ENCODE results near the gene DNAAF3.
"Not testable (repeated sequence)": the region's sequence is repeated elsewhere in the genome, so short reads cannot be mapped to it uniquely, and the experiment has no call there.

The DNAAF3 gene

DNA sequence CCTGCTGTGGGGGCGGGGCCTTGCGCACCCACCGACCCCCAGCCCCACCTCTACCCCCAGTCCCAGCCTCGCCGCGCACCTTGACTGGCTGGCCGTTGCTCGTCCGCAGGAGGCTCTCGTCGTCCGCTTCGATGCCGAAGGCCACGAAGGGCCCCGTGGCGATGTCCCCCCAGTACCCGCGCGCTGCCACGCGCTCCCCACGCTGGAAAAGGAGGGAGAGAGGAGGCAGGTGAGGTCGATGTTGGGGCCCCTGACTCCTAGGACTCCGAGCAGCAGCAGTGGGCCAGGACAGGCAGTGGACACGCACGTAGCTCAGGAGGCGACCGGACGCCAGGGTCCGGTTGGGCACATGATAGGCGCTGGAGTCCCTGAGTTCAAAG is 5.4 kb downstream of the DNAAF3 start:
- H3K4me1 ChIP-seq (ENCODE audit: control insufficient read depth, insufficient read depth, low read length, poor library complexity, severe bottlenecking): peaks cover 17% of the 10 kb centered on the region
- H3K9me3 ChIP-seq (ENCODE audit: control insufficient read depth, low read length): no peaks in the 10 kb centered on the region
- H3K36me3 ChIP-seq (ENCODE audit: control insufficient read depth, insufficient read depth, low read length): no peaks in the 10 kb centered on the region
- no peak overlapping the region for H3K4me3 ChIP-seq (ENCODE audit: extremely low read depth, insufficient read depth, low read length, poor library complexity, severe bottlenecking)
- 55 to 60% methylated on average over 29 to 32 of the region's 32 CpGs for WGBS, 2 experiments (ENCODE audit: insufficient coverage in 2 of 2)
- no peak overlapping the region for H3K27ac ChIP-seq (ENCODE audit: low read depth, low read length, severe bottlenecking)

DNA sequence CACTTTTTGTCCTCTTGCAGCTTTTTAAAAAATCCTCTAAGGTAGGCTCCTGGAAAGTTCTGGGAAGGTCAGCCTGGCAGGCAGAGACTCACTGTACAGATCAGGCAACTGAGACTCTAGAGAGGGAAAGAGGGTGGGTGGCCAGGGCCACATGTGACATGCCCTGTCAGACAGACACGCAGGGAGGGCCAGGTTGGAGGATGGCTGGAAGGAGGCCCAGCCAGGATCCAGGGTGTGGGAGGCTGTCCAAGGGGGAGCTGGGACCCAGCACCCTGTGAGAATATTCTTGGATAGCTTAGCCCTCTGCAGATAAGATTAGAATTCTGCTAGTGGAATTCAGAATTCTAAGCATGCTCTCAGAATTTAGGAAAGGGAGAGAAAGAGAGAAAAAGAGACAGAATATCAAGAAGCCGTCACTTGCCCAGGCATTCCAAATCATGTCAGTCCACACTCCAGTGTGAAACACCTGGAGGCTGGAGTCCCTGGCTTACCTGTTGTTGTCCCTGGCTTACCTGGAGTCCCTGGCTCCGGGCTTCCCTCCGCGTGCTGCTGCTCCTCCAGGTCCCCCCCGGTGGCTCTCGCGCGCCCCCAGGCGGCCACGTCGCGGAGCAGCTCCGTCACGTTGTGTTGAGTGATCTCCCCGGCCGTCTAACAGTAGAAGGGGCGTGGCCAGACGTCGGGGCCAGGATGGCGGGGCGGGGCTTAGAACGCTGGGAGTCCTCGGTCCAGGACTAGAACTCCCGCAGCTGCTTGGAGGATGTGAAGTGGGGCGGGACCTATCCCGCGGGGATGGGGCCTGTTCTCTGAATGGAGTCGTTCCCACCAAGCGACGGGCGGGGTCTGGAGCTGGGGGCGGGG is 6.1 kb downstream of the DNAAF3 start:
- H3K36me3 ChIP-seq (ENCODE audit: control insufficient read depth, insufficient read depth, low read length): no peaks in the 10 kb centered on the region
- 6 to 10% methylated on average over 15 to 22 of the region's 33 CpGs for WGBS, 2 experiments (ENCODE audit: insufficient coverage in 2 of 2)
- H3K9me3 ChIP-seq (ENCODE audit: control insufficient read depth, low read length): no peaks in the 10 kb centered on the region
- H3K4me1 ChIP-seq (ENCODE audit: control insufficient read depth, insufficient read depth, low read length, poor library complexity, severe bottlenecking): peaks cover 17% of the 10 kb centered on the region
- no peak overlapping the region for H3K4me3 ChIP-seq (ENCODE audit: extremely low read depth, insufficient read depth, low read length, poor library complexity, severe bottlenecking)
- H3K27ac ChIP-seq (ENCODE audit: low read depth, low read length, severe bottlenecking): no peak overlapping the region

DNA sequence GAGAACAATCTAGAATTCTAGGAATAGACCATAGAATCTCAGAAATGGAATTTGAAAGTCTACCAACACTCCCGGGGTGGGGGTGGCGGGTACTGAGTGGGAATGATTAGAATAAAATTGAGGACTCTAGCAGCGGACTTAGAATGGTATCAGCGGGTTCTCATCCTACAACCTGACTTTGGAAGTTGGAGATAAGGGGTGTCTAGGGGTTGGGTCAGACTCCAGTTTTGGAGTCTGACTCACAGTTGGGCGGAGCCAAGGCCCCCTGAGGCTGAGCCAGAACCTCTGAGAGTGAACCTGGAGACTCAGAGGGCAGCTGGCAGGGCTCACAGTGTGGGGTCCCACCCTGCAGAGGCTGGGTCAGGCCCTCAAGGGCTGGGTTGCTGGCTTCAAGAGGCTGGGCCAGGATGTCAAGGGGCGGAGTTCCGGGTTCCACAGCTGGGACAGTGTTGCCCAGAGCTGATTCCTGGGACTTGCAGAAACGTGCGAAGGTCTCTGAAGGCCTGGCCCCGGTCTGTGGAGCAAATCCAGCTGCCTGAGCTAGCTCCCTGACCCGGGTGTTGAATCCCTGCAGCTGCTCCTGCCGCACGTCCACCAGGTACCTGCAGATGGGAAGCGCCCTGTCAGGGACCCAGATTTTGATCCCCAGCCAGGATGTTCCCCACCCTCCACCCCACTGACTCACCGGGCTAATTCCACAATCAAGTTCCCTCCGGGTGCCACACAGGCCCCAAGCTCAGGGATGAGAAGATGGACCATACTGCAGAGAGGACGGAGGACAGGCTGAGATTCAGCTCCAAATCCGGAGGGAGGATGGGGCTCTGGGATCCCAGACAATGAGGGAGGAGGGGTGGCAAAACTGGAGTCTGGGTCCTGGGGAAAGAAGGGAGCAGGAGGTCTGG is 7.3 kb downstream of the DNAAF3 start:
- Histone ChIP-seq H3K36me3 (ENCODE audit: control insufficient read depth, insufficient read depth, low read length) (no peaks in the 10 kb centered on the region), H3K4me1 (ENCODE audit: control insufficient read depth, insufficient read depth, low read length, poor library complexity, severe bottlenecking) (peaks cover 17% of the 10 kb centered on the region), H3K4me3 (ENCODE audit: extremely low read depth, insufficient read depth, low read length, poor library complexity, severe bottlenecking) (no peak overlapping the region), H3K27ac (ENCODE audit: low read depth, low read length, severe bottlenecking) (peak overlapping the region; percentile 33), H3K9me3 (ENCODE audit: control insufficient read depth, low read length) (no peaks in the 10 kb centered on the region)
- 66 to 69% methylated on average over 13 to 18 of the region's 18 CpGs for WGBS, 2 experiments (ENCODE audit: insufficient coverage in 2 of 2)

DNA sequence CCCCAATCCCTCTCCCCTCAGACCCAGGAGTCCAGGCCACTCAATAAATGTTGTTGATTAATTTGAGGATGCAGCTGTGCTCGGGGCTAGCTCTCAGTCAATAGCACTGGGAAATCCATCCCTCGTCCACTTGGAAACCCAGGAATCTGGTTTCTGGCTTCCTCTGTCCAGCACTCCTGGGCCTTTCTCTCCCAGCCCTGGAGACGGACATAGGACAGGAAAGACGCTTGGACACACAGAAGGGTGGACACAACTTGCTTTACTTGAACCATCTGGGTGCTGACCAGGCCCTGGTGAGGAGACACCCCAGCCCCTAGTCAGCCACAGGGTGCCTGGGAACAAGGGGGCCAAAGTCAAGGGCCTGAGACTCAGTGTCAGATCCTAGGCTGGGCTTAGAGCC is 8.0 kb downstream of the DNAAF3 start:
- peaks cover 17% of the 10 kb centered on the region for H3K4me1 ChIP-seq (ENCODE audit: control insufficient read depth, insufficient read depth, low read length, poor library complexity, severe bottlenecking)
- H3K36me3 ChIP-seq (ENCODE audit: control insufficient read depth, insufficient read depth, low read length): no peaks in the 10 kb centered on the region
- H3K4me3 ChIP-seq (ENCODE audit: extremely low read depth, insufficient read depth, low read length, poor library complexity, severe bottlenecking): no peak overlapping the region
- H3K27ac ChIP-seq (ENCODE audit: low read depth, low read length, severe bottlenecking): peak overlapping the region; percentile 33
- no peaks in the 10 kb centered on the region for H3K9me3 ChIP-seq (ENCODE audit: control insufficient read depth, low read length)
- WGBS, 2 experiments (ENCODE audit: insufficient coverage in 2 of 2): 89 to 94% methylated on average over 4 of the region's 4 CpGs

DNA sequence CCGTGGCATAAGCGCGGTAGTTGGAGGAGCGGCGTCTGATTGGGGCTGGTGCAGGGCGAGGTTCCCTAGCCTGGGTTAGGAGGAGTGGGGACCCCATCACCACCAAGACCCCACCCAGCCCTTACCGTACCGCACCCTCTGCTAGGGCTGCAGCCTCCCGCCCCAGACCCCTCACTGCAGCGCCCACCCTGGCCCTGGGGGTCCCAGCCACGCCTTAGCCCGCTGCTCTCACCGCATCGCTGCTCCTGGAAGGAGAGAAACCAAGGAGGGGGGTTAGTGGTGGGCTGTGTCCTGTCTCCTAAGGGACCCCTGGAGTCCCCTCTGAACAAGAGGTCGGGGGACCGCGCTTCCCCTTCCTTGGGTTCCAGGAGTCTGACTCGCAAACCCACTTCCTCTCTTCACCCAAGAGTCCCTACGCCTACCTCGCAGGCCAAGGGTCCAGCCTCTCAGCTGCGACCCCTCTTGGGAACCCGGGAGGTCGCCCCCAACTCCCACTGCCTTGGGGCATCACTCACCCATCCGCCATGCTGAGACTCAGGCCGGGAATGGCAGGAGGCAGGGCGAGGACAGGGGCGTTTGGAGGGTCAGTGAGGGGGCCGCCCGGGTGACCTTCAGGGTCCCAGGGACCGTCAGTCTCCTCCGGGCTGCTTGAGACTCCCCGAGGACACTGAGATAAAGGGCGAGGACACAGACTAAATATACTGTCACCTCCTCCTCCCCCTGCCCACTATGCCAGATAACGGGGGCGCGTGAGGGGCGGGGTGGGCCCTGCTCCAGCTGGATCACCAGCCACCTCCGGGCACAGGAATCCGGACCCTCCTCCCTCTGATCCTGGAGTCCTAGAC is 9.1 kb downstream of the DNAAF3 start, which contains the start of gene TNNI3:
Gene TNNI3 (minus strand): TSS at position 669 of the 845 bp plus-strand sequence. CDS start 143 bp downstream, at position 526.
- 87 to 93% methylated on average over 21 to 26 of the region's 39 CpGs for WGBS, 2 experiments (ENCODE audit: insufficient coverage in 2 of 2)
- H3K27ac ChIP-seq (ENCODE audit: low read depth, low read length, severe bottlenecking): peak within 1 kb of the TSS; percentile 33
- H3K9me3 ChIP-seq (ENCODE audit: control insufficient read depth, low read length): no peaks in the 10 kb centered on the region
- peaks cover 17% of the 10 kb centered on the region for H3K4me1 ChIP-seq (ENCODE audit: control insufficient read depth, insufficient read depth, low read length, poor library complexity, severe bottlenecking)
- H3K4me3 ChIP-seq (ENCODE audit: extremely low read depth, insufficient read depth, low read length, poor library complexity, severe bottlenecking): no peak within 1 kb of the TSS
- no peaks in the 10 kb centered on the region for H3K36me3 ChIP-seq (ENCODE audit: control insufficient read depth, insufficient read depth, low read length)

DNA sequence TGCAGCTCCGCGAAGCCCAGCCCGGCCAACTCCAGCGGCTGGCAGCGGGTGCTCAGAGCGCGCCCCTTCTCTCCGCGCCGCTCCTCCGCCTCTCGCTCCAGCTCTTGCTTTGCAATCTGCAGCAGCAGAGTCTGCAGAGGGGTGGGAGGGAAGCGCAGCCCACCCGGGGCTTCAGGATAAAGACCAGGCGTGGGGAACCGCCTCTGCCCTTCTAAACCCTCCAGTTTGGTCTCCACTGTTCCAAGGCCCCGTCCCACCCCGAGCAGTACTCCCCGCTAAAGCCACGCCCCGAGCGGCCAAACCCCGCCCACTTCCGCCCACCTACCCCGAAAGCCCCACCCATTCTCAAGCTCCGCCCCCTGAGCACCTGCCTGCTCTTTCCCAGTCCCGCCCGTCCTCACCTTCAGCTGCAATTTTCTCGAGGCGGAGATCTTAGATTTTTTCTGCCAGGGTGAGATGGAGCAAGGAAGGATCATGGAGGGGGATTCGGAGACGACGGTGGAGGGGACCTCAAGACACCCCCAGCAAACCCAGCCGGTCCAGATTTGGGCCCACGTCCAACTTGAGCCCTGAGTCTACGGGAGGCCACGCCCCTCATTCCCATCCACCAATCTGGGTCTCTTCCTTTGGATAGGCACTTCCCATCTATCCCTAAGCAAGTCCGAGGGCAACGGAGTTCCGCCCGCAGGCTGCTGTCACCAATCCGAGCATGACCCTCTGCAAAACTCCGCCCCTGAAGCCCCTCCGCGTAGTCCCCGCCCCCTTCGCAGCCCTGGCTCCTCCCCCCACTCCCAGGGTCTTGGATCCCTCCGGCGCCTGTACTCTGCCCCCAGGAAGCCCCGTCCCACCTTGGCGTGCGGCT is 10.0 kb downstream of the DNAAF3 start:
- Histone ChIP-seq H3K36me3 (ENCODE audit: control insufficient read depth, insufficient read depth, low read length) (no peaks in the 10 kb centered on the region), H3K4me3 (ENCODE audit: extremely low read depth, insufficient read depth, low read length, poor library complexity, severe bottlenecking) (no peak overlapping the region), H3K9me3 (ENCODE audit: control insufficient read depth, low read length) (peaks cover 8% of the 10 kb centered on the region), H3K4me1 (ENCODE audit: control insufficient read depth, insufficient read depth, low read length, poor library complexity, severe bottlenecking) (peaks cover 17% of the 10 kb centered on the region), H3K27ac (ENCODE audit: low read depth, low read length, severe bottlenecking) (no peak overlapping the region)
- WGBS, 2 experiments (ENCODE audit: insufficient coverage in 2 of 2): 45 to 60% methylated on average over 27 to 41 of the region's 52 CpGs

DNA sequence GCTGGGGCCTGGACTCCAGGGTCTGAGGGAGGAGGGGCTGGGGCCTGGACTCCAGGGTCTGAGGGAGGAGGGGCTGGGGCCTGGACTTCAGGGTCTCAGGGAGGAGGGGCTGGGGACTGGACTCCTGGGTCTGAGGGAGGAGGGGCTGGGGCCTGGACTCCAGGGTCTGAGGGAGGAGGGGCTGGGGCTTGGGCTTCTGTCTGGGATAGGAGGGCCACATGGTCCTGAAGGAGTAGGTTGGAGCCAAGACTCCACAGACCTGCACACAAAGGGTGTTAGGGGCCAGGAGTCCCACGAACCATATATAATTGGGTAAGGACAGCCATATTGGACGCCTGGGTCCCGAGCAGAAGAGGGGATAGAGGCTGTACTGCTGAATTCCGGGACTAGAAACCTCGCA is 10.6 kb downstream of the DNAAF3 start:
- H3K4me3 ChIP-seq (ENCODE audit: extremely low read depth, insufficient read depth, low read length, poor library complexity, severe bottlenecking); H3K27ac ChIP-seq (ENCODE audit: low read depth, low read length, severe bottlenecking): not testable (repeated sequence)
- WGBS, 2 experiments (ENCODE audit: insufficient coverage in 2 of 2): 50 to 63% methylated on average over 5 of the region's 5 CpGs

DNA sequence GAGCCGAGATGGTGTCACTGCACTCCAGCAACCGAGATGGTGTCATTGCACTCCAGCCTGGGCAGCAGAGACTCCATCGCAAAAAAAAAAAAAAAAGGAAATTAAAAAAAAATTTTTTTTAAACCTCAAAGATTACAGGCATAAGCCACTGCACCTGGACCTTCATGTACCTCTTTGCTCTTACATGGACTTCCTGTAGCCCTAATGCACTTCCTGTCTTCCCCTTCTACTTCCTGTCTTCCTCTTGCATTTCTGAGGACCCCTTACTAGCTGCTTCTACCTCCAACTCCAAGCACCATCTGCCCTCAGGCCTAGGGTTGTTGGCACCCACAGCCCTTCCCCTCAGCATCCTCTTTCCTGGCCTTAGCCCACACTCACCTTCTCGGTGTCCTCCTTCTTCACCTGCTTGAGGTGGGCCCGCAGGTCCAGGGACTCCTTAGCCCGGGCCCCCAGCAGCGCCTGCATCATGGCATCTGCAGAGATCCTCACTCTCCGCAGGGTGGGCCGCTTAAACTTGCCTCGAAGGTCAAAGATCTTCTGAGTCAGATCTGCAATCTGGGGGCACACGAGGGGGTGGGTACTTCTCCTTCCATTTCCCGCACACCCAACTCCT is 12.7 kb downstream of the DNAAF3 start:
- 92 to 94% methylated on average over 10 to 12 of the region's 12 CpGs for WGBS, 2 experiments (ENCODE audit: insufficient coverage in 2 of 2)
- H3K9me3 ChIP-seq (ENCODE audit: control insufficient read depth, low read length): peaks cover 10% of the 10 kb centered on the region
- H3K4me3 ChIP-seq (ENCODE audit: extremely low read depth, insufficient read depth, low read length, poor library complexity, severe bottlenecking): no peak overlapping the region
- H3K36me3 ChIP-seq (ENCODE audit: control insufficient read depth, insufficient read depth, low read length): no peaks in the 10 kb centered on the region
- no peak overlapping the region for H3K27ac ChIP-seq (ENCODE audit: low read depth, low read length, severe bottlenecking)
- peaks cover 2% of the 10 kb centered on the region for H3K4me1 ChIP-seq (ENCODE audit: control insufficient read depth, insufficient read depth, low read length, poor library complexity, severe bottlenecking)

More for the DNA sequence above, 10.6 kb downstream of the DNAAF3 start:
- H3K36me3 ChIP-seq (ENCODE audit: control insufficient read depth, insufficient read depth, low read length): not testable (repeated sequence)
- H3K4me1 ChIP-seq (ENCODE audit: control insufficient read depth, insufficient read depth, low read length, poor library complexity, severe bottlenecking): peaks cover 17% of the 10 kb centered on the region
- peaks cover 10% of the 10 kb centered on the region for H3K9me3 ChIP-seq (ENCODE audit: control insufficient read depth, low read length)

DNA sequence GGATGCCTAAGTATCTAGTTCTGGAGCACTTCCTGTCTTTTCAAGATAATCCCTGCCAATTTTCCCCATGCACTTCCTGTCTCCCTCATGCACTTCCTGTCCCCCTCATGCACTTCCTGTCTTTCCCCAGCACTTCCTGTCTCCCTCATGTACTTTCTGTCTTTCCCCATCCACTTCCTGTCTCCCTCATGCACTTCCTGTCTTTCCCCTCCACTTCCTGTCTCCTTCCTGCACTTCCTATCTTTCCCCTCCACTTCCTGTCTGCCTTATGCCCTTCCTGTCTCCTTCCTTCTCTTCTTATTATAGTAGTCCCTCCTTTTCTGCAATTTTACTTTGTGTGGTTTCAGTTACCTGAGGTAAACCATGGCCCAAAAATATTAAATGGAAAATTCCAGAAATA is 14.4 kb downstream of the DNAAF3 start:
- Histone ChIP-seq H3K4me3 (ENCODE audit: extremely low read depth, insufficient read depth, low read length, poor library complexity, severe bottlenecking) (no peak overlapping the region), H3K4me1 (ENCODE audit: control insufficient read depth, insufficient read depth, low read length, poor library complexity, severe bottlenecking) (no peaks in the 10 kb centered on the region), H3K27ac (ENCODE audit: low read depth, low read length, severe bottlenecking) (no peak overlapping the region), H3K9me3 (ENCODE audit: control insufficient read depth, low read length) (peaks cover 10% of the 10 kb centered on the region), H3K36me3 (ENCODE audit: control insufficient read depth, insufficient read depth, low read length) (no peaks in the 10 kb centered on the region)

Measured in mesodermal cell (in vitro differentiated cells).